ENCODE results near the gene GNAO1. TPM values are rescaled to one million over a fixed set of nuclear protein-coding genes. Genes with fewer than 3 reads are reported as not detected.

GNAO1 gene
- polyA plus RNA-seq, 1 donor from 2014 or later, result 31.5 TPM

GRCh38 chr16:56320056-56320455 is 128.8 kb downstream of the GNAO1 start:
- H3K9ac ChIP-seq (ENCODE audit: low read length), result no peak overlapping the region
- peaks cover 4% of the 10 kb centered on the region for H3K36me3 ChIP-seq (ENCODE audit: insufficient read depth, low read length)
- H3K79me2 ChIP-seq (replicated peaks; ENCODE audit: insufficient read depth, low read length), result no peaks in the 10 kb centered on the region
- H3K9me3 ChIP-seq (ENCODE audit: low read length), result no peaks in the 10 kb centered on the region
- no peaks in the 10 kb centered on the region for H3K9me2 ChIP-seq (ENCODE audit: insufficient read depth, low read length)
- H3K27ac ChIP-seq (ENCODE audit: low read length), result no peak overlapping the region
- TF ChIP-seq TAF1 (IDR thresholded peaks at IDR 0.05; ENCODE audit: low read depth) (no peak), RAD21 (conservative IDR thresholded peaks at IDR 0.05) (no peak)
- no peaks in the 10 kb centered on the region for H3F3A ChIP-seq (ENCODE audit: insufficient read depth, low read length, poor library complexity, severe bottlenecking)
- no peaks in the 10 kb centered on the region for H3K27me3 ChIP-seq (ENCODE audit: insufficient read depth, low read depth, low read length)
- H4K20me1 ChIP-seq (ENCODE audit: insufficient read depth), result peaks cover 3% of the 10 kb centered on the region
- no peak overlapping the region for H3K4me3 ChIP-seq (ENCODE audit: low read length)
- H2AFZ ChIP-seq (ENCODE audit: low read depth, low read length), result no peak overlapping the region
- no peak overlapping the region for H3K4me2 ChIP-seq (ENCODE audit: low read length)

- no peak overlapping the region for H3K9ac ChIP-seq (ENCODE audit: low read length)
- H3F3A ChIP-seq (ENCODE audit: insufficient read depth, low read length, poor library complexity, severe bottlenecking), result no peaks in the 10 kb centered on the region
- H3K36me3 ChIP-seq (ENCODE audit: insufficient read depth, low read length), result peaks cover 4% of the 10 kb centered on the region
- no peaks in the 10 kb centered on the region for H3K79me2 ChIP-seq (replicated peaks; ENCODE audit: insufficient read depth, low read length)
- H3K27ac ChIP-seq (ENCODE audit: low read length), result no peak overlapping the region
- no peaks in the 10 kb centered on the region for H3K9me3 ChIP-seq (ENCODE audit: low read length)
- no peak overlapping the region for H3K4me2 ChIP-seq (ENCODE audit: low read length)
- no peak overlapping the region for H3K4me3 ChIP-seq (ENCODE audit: low read length)
- no peaks in the 10 kb centered on the region for H3K9me2 ChIP-seq (ENCODE audit: insufficient read depth, low read length)
- TF ChIP-seq SMC3 (conservative IDR thresholded peaks at IDR 0.05; ENCODE audit: poor library complexity) (no peak), RAD21 (conservative IDR thresholded peaks at IDR 0.05) (no peak), TAF1 (IDR thresholded peaks at IDR 0.05; ENCODE audit: low read depth) (no peak), REST (IDR thresholded peaks at IDR 0.05; ENCODE audit: borderline replicate concordance) (no peak), EZH2 (IDR thresholded peaks at IDR 0.05; ENCODE audit: borderline replicate concordance, insufficient read depth, low read length, poor library complexity, severe bottlenecking) (no peak), EP300 (conservative IDR thresholded peaks at IDR 0.05; ENCODE audit: poor library complexity, severe bottlenecking) (no peak), MXI1 (conservative IDR thresholded peaks at IDR 0.05; ENCODE audit: poor library complexity, severe bottlenecking) (no peak), CTCF (IDR thresholded peaks at IDR 0.05; ENCODE audit: poor library complexity, severe bottlenecking) (no peak), POLR2AphosphoS5 (IDR thresholded peaks at IDR 0.05) (no peak)
- H3K27me3 ChIP-seq (ENCODE audit: insufficient read depth, low read depth, low read length), result no peaks in the 10 kb centered on the region
- no peak overlapping the region for H2AFZ ChIP-seq (ENCODE audit: low read depth, low read length)
- H4K20me1 ChIP-seq (ENCODE audit: insufficient read depth), result peaks cover 3% of the 10 kb centered on the region
Observed at GRCh38 chr16:56320811-56321558, 129.7 kb downstream of the GNAO1 start.
